B cell (primary cell): ENCODE measurements around the gene CELA1. TPM values are rescaled to one million over a fixed set of nuclear protein-coding genes. Genes with fewer than 3 reads are reported as not detected.

Experiments used
- ATAC-seq: fragments of 200-7000 bp; cut with Tn5 transposase; one replicate; pipeline ENCODE4 v1.10.0; 2021; ENCODE audit warnings: low read depth, mild to moderate bottlenecking, moderate number of reproducible peaks, moderate library complexity
- CTCF ChIA-PET: fragments of 350-600 bp; sonication (Branson Sonifier 250); formaldehyde crosslinking; loops from one replicate; lab custom pipeline; 2021; ENCODE audit warnings: antibody characterized with exemption, inconsistent platforms; lab: Charles Lee
- POLR2A ChIA-PET: fragments of 350-600 bp; sonication (Branson Sonifier 250); formaldehyde crosslinking; loops from one replicate; lab custom pipeline; 2021; ENCODE audit warnings: antibody characterized with exemption; lab: Charles Lee
- DNase-seq: peaks from one replicate; pipeline ENCODE4 v3.0.0; 2013
- H2AFZ ChIP-seq: 2 replicates; pipeline ENCODE4 v1.6.1; 2012; ENCODE audit warnings: mild to moderate bottlenecking, low read depth, low read length; ENCODE audit not compliant: insufficient read depth, poor library complexity, severe bottlenecking
- H3K27ac ChIP-seq, 2 donors: 1 replicate in 1 of 2; 2 replicates in 1 of 2; pipeline ENCODE4 v1.5.1; 2012 to 2013; ENCODE audit warnings: low read length in 2 of 2, mild to moderate bottlenecking in 2 of 2, moderate library complexity in 1 of 2
- H3K27me3 ChIP-seq, 4 experiments: fragments of 200-600 bp in 1 of 4; sonication (generic) in 1 of 4; replicated peaks in 1 of 4; 1 replicate in 2 of 4; 2 replicates in 2 of 4; pipeline versions ENCODE4 v1.6.1 to v1.7.0; 2013 to 2016; ENCODE audit warnings: low read length in 3 of 4, mild to moderate bottlenecking in 2 of 4, mixed read lengths in 1 of 4, moderate library complexity in 1 of 4; ENCODE audit not compliant: insufficient read depth in 4 of 4, control insufficient read depth in 3 of 4; ENCODE audit errors: control extremely low read depth in 1 of 4
- H3K36me3 ChIP-seq, 2 experiments: replicated peaks in 1 of 2; 1 replicate in 1 of 2; 2 replicates in 1 of 2; pipeline versions ENCODE4 v1.6.1 to v1.7.1; 2013; ENCODE audit warnings: low read length in 1 of 2; ENCODE audit not compliant: insufficient read depth in 2 of 2, control insufficient read depth in 1 of 2; ENCODE audit errors: control extremely low read depth in 1 of 2, extremely low read depth in 1 of 2
- H3K4me1 ChIP-seq, 2 donors: fragments of 200-600 bp in 1 of 2; sonication (generic) in 1 of 2; 1 replicate in 1 of 2; 2 replicates in 1 of 2; pipeline versions ENCODE4 v1.5.1 to v1.6.1; 2013 to 2017; ENCODE audit warnings: low read length in 2 of 2; ENCODE audit not compliant: control insufficient read depth in 2 of 2, insufficient read depth in 2 of 2
- H3K4me2 ChIP-seq: replicated peaks from 2 replicates; pipeline ENCODE3; 2012; ENCODE audit warnings: mild to moderate bottlenecking, low read depth, low read length; ENCODE audit not compliant: poor library complexity, severe bottlenecking
- H3K4me3 ChIP-seq, 5 experiments: fragments of 200-600 bp in 1 of 5; sonication (generic) in 1 of 5; 1 replicate in 3 of 5; 2 replicates in 2 of 5; pipeline versions ENCODE4 v1.5.1 to v1.7.0; 2011 to 2016; ENCODE audit warnings: low read length in 4 of 5, mild to moderate bottlenecking in 4 of 5, low read depth in 2 of 5, control low read depth in 1 of 5, moderate library complexity in 1 of 5; ENCODE audit not compliant: insufficient read depth in 1 of 5; ENCODE audit errors: control extremely low read depth in 1 of 5, extremely low read depth in 1 of 5
- H3K79me2 ChIP-seq: fragments of 200-600 bp; sonication (generic); one replicate; pipeline ENCODE4 v1.6.0; 2016; ENCODE audit warnings: low read length; ENCODE audit not compliant: control insufficient read depth, insufficient read depth
- H3K9ac ChIP-seq: fragments of 200-600 bp; sonication (generic); 2 replicates; pipeline ENCODE4 v1.6.1; 2017; ENCODE audit warnings: mild to moderate bottlenecking, low read length, moderate library complexity
- H3K9me3 ChIP-seq, 3 donors: one replicate each; pipeline versions ENCODE4 v1.6.1 to v1.7.1; 2013; ENCODE audit warnings: low read length in 2 of 3; ENCODE audit not compliant: control insufficient read depth in 2 of 3, insufficient read depth in 1 of 3; ENCODE audit errors: control extremely low read depth in 1 of 3
- H4K20me1 ChIP-seq: 2 replicates; pipeline ENCODE4 v1.6.0; 2012; ENCODE audit warnings: mild to moderate bottlenecking, low read length; ENCODE audit not compliant: insufficient read depth, control insufficient read depth, poor library complexity, severe bottlenecking
- H3K27ac Mint-ChIP-seq: one replicate; pipeline ENCODE4 v1.8.0; 2021; ENCODE audit warnings: mixed read lengths
- H3K27me3 Mint-ChIP-seq: one replicate; pipeline ENCODE4 v1.8.0; 2021; ENCODE audit warnings: mixed read lengths
- H3K4me1 Mint-ChIP-seq: one replicate; pipeline ENCODE4 v1.8.0; 2021; ENCODE audit warnings: mixed read lengths
- H3K4me3 Mint-ChIP-seq: one replicate; pipeline ENCODE4 v1.8.0; 2021; ENCODE audit warnings: mixed read lengths
- H3K9me3 Mint-ChIP-seq: one replicate; pipeline ENCODE4 v1.8.0; 2022; ENCODE audit warnings: mixed read lengths; ENCODE audit not compliant: insufficient read depth
- CTCF ChIP-seq: fragments of 200-600 bp; IDR thresholded peaks from one replicate; pipeline ENCODE4 v1.8.0; 2022; ENCODE audit warnings: antibody characterized with exemption, mild to moderate bottlenecking
- EZH2 ChIP-seq: IDR thresholded peaks from 2 replicates; pipeline ENCODE4 v1.6.1; 2012; ENCODE audit warnings: borderline replicate concordance, low read depth, mild to moderate bottlenecking, moderate library complexity, low read length; ENCODE audit not compliant: insufficient read depth, poor library complexity, severe bottlenecking
- WGBS: methylation state at CpG from one replicate; pipeline ENCODE4 v1.1.5; 2013; ENCODE audit warnings: missing lambda C conversion rate; ENCODE audit not compliant: insufficient coverage; 5-methylcytosine and 5-hydroxymethylcytosine counted together
- intact Hi-C: fragments of 100-400 bp; cut with micrococcal nuclease; formaldehyde crosslinking; loops from one replicate; pipeline ENCODE4 v1.10.0; 2022
- polyA plus RNA-seq: library from polyadenylated mRNA; depleted of rRNA; stranded (reverse); fragments of >200 nt; gene quantifications from 2 replicates; pipeline ENCODE4 v1.2.3, GENCODE V29; 2012
- total RNA-seq, 2 donors: library from RNA; stranded (reverse); fragments of 120-200 nt in 1 of 2; gene quantifications; 1 replicate in 1 of 2; 2 replicates in 1 of 2; pipeline versions ENCODE4 v1.2.3 to v1.2.4, GENCODE V29; 2013 to 2022

CELA1 gene
- total and polyA plus RNA-seq, 2 donors (not counting 1 experiment from before 2014, with no cell fraction given), result not detected

GRCh38 chr12:51343201-51343600, 3.3 kb downstream of the CELA1 start:
- DNase-seq (no peak), ATAC-seq (no peak)
- H3K79me2 ChIP-seq, result peaks cover 4% of the 10 kb centered on the region
- no peak overlapping the region for H3K4me3 ChIP-seq
- 0% methylated on average over 2 of the region's 2 CpGs for WGBS
- intact Hi-C loops, result loop anchor here (5.0 kb wide), 2 partner anchors 126 to 356 kb away; partner anchors contain the start of gene POU6F1
- Mint-ChIP-seq H3K4me3 (no peak overlapping the region), H3K9me3 (no peaks in the 10 kb centered on the region), H3K27ac (no peak overlapping the region), H3K4me1 (peaks cover 43% of the 10 kb centered on the region), H3K27me3 (no peaks in the 10 kb centered on the region)
- TF ChIP-seq CTCF, result no peak
- H3K4me1 ChIP-seq, result peaks cover 42 to 45% of the 10 kb centered on the region in 2 donors
- H3K36me3 ChIP-seq, result no peaks in the 10 kb centered on the region
- no peak overlapping the region for H3K9ac ChIP-seq
- ChIA-PET CTCF (interaction anchor here (0.8 to 9.0 kb wide), 8 partner anchors 7 to 91 kb away, joined by 3 to 148 read pairs (median 53); partner anchors contain the start of genes BIN2 and SMAGP), POLR2A (no interaction called here)
- no peaks in the 10 kb centered on the region for H3K9me3 ChIP-seq
- H2AFZ ChIP-seq, result no peak overlapping the region
- H3K27ac ChIP-seq, result no peak overlapping the region
- H4K20me1 ChIP-seq, result no peaks in the 10 kb centered on the region
- H3K27me3 ChIP-seq, result no peaks in the 10 kb centered on the region
- peak overlapping the region; percentile 22 for H3K4me2 ChIP-seq

- TF ChIP-seq CTCF (no peak), EZH2 (no peak)
- Mint-ChIP-seq H3K27me3 (no peaks in the 10 kb centered on the region), H3K27ac (no peak overlapping the region), H3K4me1 (peaks cover 43% of the 10 kb centered on the region), H3K4me3 (no peak overlapping the region), H3K9me3 (no peaks in the 10 kb centered on the region)
- Histone ChIP-seq H3K9me3 (no peaks in the 10 kb centered on the region), H3K36me3 (no peaks in the 10 kb centered on the region), H2AFZ (no peak overlapping the region), H4K20me1 (no peaks in the 10 kb centered on the region), H3K4me1 (peaks cover 42 to 45% of the 10 kb centered on the region in 2 donors), H3K27ac (no peak overlapping the region), H3K4me2 (no peak overlapping the region), H3K4me3 (no peak overlapping the region), H3K79me2 (peaks cover 4% of the 10 kb centered on the region), H3K27me3 (no peaks in the 10 kb centered on the region), H3K9ac (no peak overlapping the region)
- CTCF ChIA-PET, result interaction anchor here (0.5 to 9.0 kb wide), 20 partner anchors 8 to 355 kb away, joined by 3 to 148 read pairs (median 10); partner anchors contain the start of genes BIN2, DAZAP2, GALNT6 and SLC11A2
- POLR2A ChIA-PET, result interaction anchor here (1.3 to 2.0 kb wide), 2 partner anchors 22 to 104 kb away, joined by 4 to 7 read pairs; partner anchors contain the start of gene DAZAP2
- 99% methylated on average over 6 of the region's 10 CpGs for WGBS
- DNase-seq (no peak), ATAC-seq (no peak)
- intact Hi-C loops, result loop anchor here (5.0 kb wide), 2 partner anchors 125 to 355 kb away; partner anchors contain the start of gene POU6F1
Observed at GRCh38 chr12:51342416-51342815, 4.1 kb downstream of the CELA1 start.
